ENCODE data around the gene ABCC10. TPM values are rescaled to one million over a fixed set of nuclear protein-coding genes. Genes with fewer than 3 reads are reported as not detected.
"Not testable (repeated sequence)": the region's sequence is repeated elsewhere in the genome, so short reads cannot be mapped to it uniquely, and the experiment has no call there.

ABCC10 gene
- total and polyA plus RNA-seq, 4 donors = 1.4 to 35.1 (median 25.0) TPM

DNA sequence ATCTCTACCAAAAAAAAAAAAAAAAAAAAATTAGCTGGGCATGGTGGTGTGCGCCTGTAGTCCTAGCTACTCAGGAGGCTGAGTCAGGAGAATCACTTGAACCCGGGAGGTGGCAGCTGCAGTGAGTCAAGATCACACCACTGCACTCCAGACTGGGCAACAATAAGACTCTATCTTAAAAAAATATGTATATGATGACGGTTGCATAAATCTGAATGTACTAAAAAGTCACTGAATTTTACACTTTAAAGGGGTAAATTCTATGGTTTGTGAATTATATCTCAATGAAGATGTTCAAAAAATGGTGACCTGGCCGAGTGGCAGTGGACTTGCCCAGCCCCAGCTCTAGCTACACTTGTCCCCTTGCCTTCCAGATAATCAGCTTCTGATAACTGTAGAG lies 10.4 kb upstream of the ABCC10 start:
- Histone ChIP-seq H3K36me3 (ENCODE audit: control insufficient read depth in 1 of 2, insufficient read depth in 2 of 2, low read length in 1 of 2) (no peaks in the 10 kb centered on the region), H3K4me1 (ENCODE audit: control insufficient read depth in 1 of 2, insufficient read depth in 2 of 2, low read length in 2 of 2) (no peaks in the 10 kb centered on the region), H3K9me3 (ENCODE audit: control insufficient read depth, low read length) (no peaks in the 10 kb centered on the region), H3K27me3 (ENCODE audit: control insufficient read depth in 1 of 2, insufficient read depth in 2 of 2, low read length in 1 of 2) (no peaks in the 10 kb centered on the region), H3K4me3 (ENCODE audit: low read length in 2 of 2) (no peak overlapping the region), H3K27ac (ENCODE audit: low read depth in 1 of 2, low read length in 2 of 2) (no peak overlapping the region)
- no peak for DNase-seq
- WGBS, 2 donors = 59 to 62% methylated on average over 4 of the region's 4 CpGs
- no peak for ATAC-seq (ENCODE audit: low FRiP score)
- intact Hi-C loops (cut with DNase I) = no loop called here

DNA sequence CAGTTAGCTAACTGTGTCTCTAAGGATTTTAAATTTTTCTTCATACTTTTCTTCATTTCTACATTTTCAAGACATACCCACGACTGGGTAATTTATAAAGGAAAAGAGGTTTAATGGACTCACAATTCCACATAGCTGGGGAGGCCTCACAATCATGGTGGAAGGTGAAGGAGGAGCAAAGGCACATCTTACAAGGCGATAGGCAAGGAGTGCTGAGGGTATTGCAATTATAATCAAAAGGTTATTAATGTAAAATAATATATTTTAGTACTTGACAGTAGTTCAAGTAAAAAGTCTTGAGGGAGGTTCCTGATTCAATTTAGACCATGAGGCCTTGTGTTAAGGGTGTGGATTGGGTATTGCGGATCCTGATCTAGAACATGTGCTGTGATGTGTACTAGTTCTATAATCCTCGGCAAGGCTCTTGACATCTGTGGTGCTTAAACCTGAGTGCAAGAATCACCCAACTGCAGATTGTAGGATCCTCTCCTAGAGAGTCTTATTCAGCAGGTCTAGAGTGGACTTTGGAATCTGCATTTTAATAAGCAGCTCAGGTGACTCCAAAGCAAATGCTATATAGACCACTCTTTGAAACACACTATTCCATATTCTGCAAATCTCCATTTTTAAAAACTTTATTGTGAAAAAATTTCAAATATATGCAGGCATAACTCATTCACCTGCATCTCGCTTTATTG lies 7.2 kb upstream of the ABCC10 start:
- Histone ChIP-seq H3K36me3 (ENCODE audit: control insufficient read depth in 1 of 2, insufficient read depth in 2 of 2, low read length in 1 of 2) (no peaks in the 10 kb centered on the region), H3K27ac (ENCODE audit: low read depth in 1 of 2, low read length in 2 of 2) (no peak overlapping the region), H3K9me3 (ENCODE audit: control insufficient read depth, low read length) (no peaks in the 10 kb centered on the region), H3K4me3 (ENCODE audit: low read length in 2 of 2) (no peak overlapping the region), H3K27me3 (ENCODE audit: control insufficient read depth in 1 of 2, insufficient read depth in 2 of 2, low read length in 1 of 2) (no peaks in the 10 kb centered on the region), H3K4me1 (ENCODE audit: control insufficient read depth in 1 of 2, insufficient read depth in 2 of 2, low read length in 2 of 2) (no peaks in the 10 kb centered on the region)
- intact Hi-C loops (cut with DNase I) = no loop called here
- WGBS, 2 donors = 63 to 64% methylated on average over 5 of the region's 5 CpGs
- ATAC-seq (ENCODE audit: low FRiP score) (no peak), DNase-seq (no peak)

DNA sequence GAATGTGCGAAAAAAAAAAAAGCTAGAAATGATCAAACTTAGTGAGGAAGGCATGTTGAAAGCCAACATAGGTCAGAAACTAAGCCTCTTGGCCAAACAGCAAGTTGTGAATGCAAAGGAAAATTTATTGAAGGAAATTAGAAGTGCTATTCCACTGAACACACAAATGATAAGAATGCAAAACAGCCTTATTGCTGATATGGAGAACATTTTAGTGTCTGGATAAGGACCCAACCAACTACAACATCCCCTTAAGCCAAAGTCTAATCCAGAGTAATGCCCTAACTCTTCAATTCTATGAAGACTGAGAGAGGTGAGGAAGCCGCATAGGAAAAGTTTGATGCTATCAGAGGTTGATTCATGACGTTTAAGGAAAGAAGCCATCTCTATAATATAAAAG lies 5.5 kb upstream of the ABCC10 start:
- intact Hi-C loops (cut with DNase I) = no loop called here
- H3K27me3 ChIP-seq (ENCODE audit: control insufficient read depth in 1 of 2, insufficient read depth in 2 of 2, low read length in 1 of 2) = no peaks in the 10 kb centered on the region
- no peaks in the 10 kb centered on the region for H3K36me3 ChIP-seq (ENCODE audit: control insufficient read depth in 1 of 2, insufficient read depth in 2 of 2, low read length in 1 of 2)
- no peak overlapping the region for H3K4me3 ChIP-seq (ENCODE audit: low read length in 2 of 2)
- WGBS, 2 donors = 77 to 86% methylated on average over 3 of the region's 3 CpGs
- ATAC-seq (ENCODE audit: low FRiP score) (no peak), DNase-seq (no peak)
- no peak overlapping the region for H3K27ac ChIP-seq (ENCODE audit: low read depth in 1 of 2, low read length in 2 of 2)
- H3K9me3 ChIP-seq (ENCODE audit: control insufficient read depth, low read length) = no peaks in the 10 kb centered on the region
- H3K4me1 ChIP-seq (ENCODE audit: control insufficient read depth in 1 of 2, insufficient read depth in 2 of 2, low read length in 2 of 2) = no peaks in the 10 kb centered on the region

DNA sequence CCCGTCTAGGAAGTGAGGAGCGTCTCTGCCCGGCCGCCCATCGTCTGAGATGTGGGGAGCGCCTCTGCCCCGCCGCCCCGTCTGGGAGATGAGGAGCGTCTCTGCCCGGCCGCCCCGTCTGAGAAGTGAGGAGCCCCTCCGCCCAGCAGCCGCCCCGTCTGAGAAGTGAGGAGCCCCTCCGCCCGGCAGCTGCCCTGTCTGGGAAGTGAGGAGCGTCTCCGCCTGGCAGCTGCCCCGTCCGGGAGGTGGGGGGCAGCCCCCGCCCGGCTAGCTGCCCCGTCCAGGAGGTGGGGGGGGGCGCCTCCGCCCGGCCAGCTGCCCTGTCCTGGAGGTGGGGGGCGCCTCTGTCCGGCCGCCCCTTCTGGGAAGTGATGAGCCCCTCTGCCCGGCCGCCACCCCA lies 2.3 kb upstream of the ABCC10 start:
- H3K4me3 ChIP-seq (ENCODE audit: low read length in 2 of 2); H3K9me3 ChIP-seq (ENCODE audit: control insufficient read depth, low read length); DNase-seq; intact Hi-C loops (cut with DNase I); H3K27me3 ChIP-seq (ENCODE audit: control insufficient read depth in 1 of 2, insufficient read depth in 2 of 2, low read length in 1 of 2); ATAC-seq (ENCODE audit: low FRiP score); H3K4me1 ChIP-seq (ENCODE audit: control insufficient read depth in 1 of 2, insufficient read depth in 2 of 2, low read length in 2 of 2); H3K27ac ChIP-seq (ENCODE audit: low read depth in 1 of 2, low read length in 2 of 2); H3K36me3 ChIP-seq (ENCODE audit: control insufficient read depth in 1 of 2, insufficient read depth in 2 of 2, low read length in 1 of 2): not testable (repeated sequence)
- 94 to 95% methylated on average over 22 to 33 of the region's 33 CpGs for WGBS, 2 donors

DNA sequence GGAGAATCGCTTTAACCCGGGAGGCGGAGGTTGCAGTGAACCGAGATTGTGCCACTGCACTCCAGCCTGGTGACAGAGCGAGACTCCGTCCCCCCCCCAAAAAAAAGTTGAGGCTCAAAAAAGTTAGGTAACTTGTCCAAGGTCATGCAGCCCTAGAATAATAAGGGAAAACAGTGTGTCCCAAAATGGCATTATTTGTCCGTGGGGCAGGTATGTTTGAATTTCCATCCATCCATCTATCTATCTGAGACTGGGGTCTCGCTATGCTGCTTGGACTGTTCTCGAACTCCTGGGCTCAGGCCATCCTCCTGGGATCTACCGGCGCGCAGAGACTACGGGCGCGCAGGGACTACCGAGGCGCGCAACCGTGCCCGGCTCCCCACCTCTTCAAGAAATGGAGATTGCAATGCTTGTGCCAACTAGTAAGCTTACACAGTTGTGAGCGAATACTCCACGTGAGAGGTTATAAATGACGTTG lies 374 bp upstream of the ABCC10 start:
- Histone ChIP-seq H3K36me3 (ENCODE audit: control insufficient read depth in 1 of 2, insufficient read depth in 2 of 2, low read length in 1 of 2) (no peaks in the 10 kb centered on the region), H3K27ac (ENCODE audit: low read depth in 1 of 2, low read length in 2 of 2) (peak overlapping the region in 1 of 2 donors; percentile 25), H3K27me3 (ENCODE audit: control insufficient read depth in 1 of 2, insufficient read depth in 2 of 2, low read length in 1 of 2) (no peaks in the 10 kb centered on the region), H3K4me1 (ENCODE audit: control insufficient read depth in 1 of 2, insufficient read depth in 2 of 2, low read length in 2 of 2) (no peaks in the 10 kb centered on the region), H3K4me3 (ENCODE audit: low read length in 2 of 2) (peak overlapping the region; percentile 12 to 61), H3K9me3 (ENCODE audit: control insufficient read depth, low read length) (no peaks in the 10 kb centered on the region)
- 26 to 27% methylated on average over 23 of the region's 23 CpGs for WGBS, 2 donors
- intact Hi-C loops (cut with DNase I) = no loop called here
- DNase-seq (no peak), ATAC-seq (ENCODE audit: low FRiP score) (no peak)

DNA sequence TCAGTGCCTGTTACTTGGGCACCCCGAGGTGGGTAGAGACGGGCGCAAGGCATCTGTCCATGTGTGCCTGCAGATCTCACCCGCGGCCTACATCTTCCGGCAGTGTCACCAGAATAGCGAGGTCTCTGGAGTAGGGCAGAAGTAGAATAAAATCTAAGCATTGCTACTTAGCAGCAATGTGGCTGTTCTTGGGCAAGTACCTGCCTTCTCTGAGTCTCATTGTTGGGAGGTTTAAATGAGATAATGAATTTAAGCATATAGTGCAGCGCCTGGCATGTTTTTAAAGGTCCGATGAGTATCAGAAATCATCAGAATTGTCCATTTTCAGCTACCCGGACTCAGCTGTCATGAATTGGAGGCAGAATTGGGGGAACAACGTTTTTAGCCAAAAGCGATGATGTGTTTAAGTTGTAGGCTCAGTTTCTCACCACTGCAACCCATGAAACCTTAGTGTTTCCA lies 800 bp downstream of the ABCC10 start:
- no peaks in the 10 kb centered on the region for H3K36me3 ChIP-seq (ENCODE audit: control insufficient read depth in 1 of 2, insufficient read depth in 2 of 2, low read length in 1 of 2)
- no peaks in the 10 kb centered on the region for H3K4me1 ChIP-seq (ENCODE audit: control insufficient read depth in 1 of 2, insufficient read depth in 2 of 2, low read length in 2 of 2)
- no peak for DNase-seq
- peak overlapping the region in 1 of 2 donors; percentile 24 for H3K27ac ChIP-seq (ENCODE audit: low read depth in 1 of 2, low read length in 2 of 2)
- no peaks in the 10 kb centered on the region for H3K27me3 ChIP-seq (ENCODE audit: control insufficient read depth in 1 of 2, insufficient read depth in 2 of 2, low read length in 1 of 2)
- intact Hi-C loops (cut with DNase I) = no loop called here
- H3K4me3 ChIP-seq (ENCODE audit: low read length in 2 of 2) = peak overlapping the region; percentile 61 to 62
- no peaks in the 10 kb centered on the region for H3K9me3 ChIP-seq (ENCODE audit: control insufficient read depth, low read length)
- 10 to 12% methylated on average over 12 of the region's 12 CpGs for WGBS, 2 donors
- ATAC-seq (ENCODE audit: low FRiP score) = no peak

DNA sequence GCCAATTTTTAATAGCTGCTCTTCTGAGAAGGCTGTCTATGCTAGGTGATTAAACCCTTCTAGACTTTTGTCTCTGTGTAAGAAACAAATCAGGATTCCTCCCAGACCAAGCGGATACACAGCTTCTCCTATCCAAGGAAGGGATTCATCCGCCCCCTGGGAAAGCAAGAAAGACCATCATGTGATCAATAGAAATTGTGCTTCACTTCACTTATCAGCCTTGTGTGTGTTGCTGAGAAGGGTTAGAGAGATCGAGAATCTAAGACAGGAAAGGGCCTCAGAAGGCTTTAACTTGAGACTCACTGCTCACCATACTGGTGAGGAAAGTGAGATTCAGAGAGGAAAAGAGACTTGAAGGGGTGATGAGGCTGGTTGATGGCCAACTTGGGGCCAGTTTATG lies 1.5 kb downstream of the ABCC10 start:
- intact Hi-C loops (cut with DNase I) = no loop called here
- no peak for ATAC-seq (ENCODE audit: low FRiP score)

DNA sequence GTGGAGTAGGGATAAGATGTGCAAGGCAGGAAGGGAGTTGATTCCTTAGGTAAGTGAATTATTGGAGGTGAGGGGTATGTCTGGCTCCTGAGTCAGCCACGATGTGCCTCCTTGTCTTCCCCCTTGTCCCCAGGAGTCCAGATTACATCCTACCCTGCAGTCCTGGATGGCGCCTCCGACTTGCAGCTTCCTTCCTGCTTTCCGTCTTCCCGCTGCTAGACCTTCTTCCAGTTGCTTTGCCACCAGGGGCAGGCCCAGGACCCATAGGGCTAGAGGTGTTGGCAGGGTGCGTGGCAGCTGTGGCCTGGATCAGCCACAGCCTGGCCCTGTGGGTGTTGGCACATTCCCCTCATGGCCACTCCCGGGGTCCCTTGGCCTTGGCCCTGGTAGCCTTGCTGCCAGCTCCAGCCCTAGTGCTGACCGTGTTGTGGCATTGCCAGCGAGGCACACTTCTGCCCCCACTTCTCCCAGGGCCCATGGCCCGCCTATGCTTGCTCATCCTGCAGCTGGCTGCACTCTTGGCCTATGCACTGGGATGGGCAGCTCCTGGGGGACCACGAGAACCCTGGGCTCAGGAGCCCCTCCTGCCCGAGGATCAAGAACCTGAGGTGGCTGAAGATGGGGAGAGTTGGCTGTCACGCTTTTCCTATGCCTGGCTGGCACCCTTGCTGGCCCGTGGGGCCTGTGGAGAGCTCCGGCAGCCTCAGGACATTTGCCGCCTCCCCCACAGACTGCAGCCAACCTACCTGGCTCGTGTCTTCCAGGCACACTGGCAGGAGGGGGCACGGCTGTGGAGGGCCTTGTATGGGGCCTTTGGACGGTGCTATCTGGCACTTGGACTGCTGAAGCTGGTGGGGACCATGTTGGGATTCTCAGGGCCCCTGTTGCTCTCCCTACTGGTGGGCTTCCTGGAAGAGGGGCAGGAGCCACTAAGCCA lies 4.9 kb downstream of the ABCC10 start:
- H3K4me1 ChIP-seq (ENCODE audit: control insufficient read depth in 1 of 2, insufficient read depth in 2 of 2, low read length in 2 of 2) = peaks cover 0 to 6% of the 10 kb centered on the region in 2 donors
- 90 to 91% methylated on average over 19 of the region's 19 CpGs for WGBS, 2 donors
- ATAC-seq (ENCODE audit: low FRiP score) = no peak
- intact Hi-C loops (cut with DNase I) = no loop called here
- no peaks in the 10 kb centered on the region for H3K36me3 ChIP-seq (ENCODE audit: control insufficient read depth in 1 of 2, insufficient read depth in 2 of 2, low read length in 1 of 2)
- H3K9me3 ChIP-seq (ENCODE audit: control insufficient read depth, low read length) = no peaks in the 10 kb centered on the region
- H3K27ac ChIP-seq (ENCODE audit: low read depth in 1 of 2, low read length in 2 of 2) = no peak overlapping the region
- H3K4me3 ChIP-seq (ENCODE audit: low read length in 2 of 2) = no peak overlapping the region
- peak in 1 of 2 donors; percentile 57 for DNase-seq
- no peaks in the 10 kb centered on the region for H3K27me3 ChIP-seq (ENCODE audit: control insufficient read depth in 1 of 2, insufficient read depth in 2 of 2, low read length in 1 of 2)

More for the DNA sequence above, 1.5 kb downstream of the ABCC10 start:
- H3K27ac ChIP-seq (ENCODE audit: low read depth in 1 of 2, low read length in 2 of 2) = no peak overlapping the region
- no peaks in the 10 kb centered on the region for H3K9me3 ChIP-seq (ENCODE audit: control insufficient read depth, low read length)
- 93 to 96% methylated on average over 3 of the region's 3 CpGs for WGBS, 2 donors
- peak overlapping the region in 1 of 2 donors; percentile 61 for H3K4me3 ChIP-seq (ENCODE audit: low read length in 2 of 2)
- no peaks in the 10 kb centered on the region for H3K36me3 ChIP-seq (ENCODE audit: control insufficient read depth in 1 of 2, insufficient read depth in 2 of 2, low read length in 1 of 2)
- H3K4me1 ChIP-seq (ENCODE audit: control insufficient read depth in 1 of 2, insufficient read depth in 2 of 2, low read length in 2 of 2) = no peaks in the 10 kb centered on the region
- DNase-seq = peak in 1 of 2 donors; percentile 3
- no peaks in the 10 kb centered on the region for H3K27me3 ChIP-seq (ENCODE audit: control insufficient read depth in 1 of 2, insufficient read depth in 2 of 2, low read length in 1 of 2)

Measured in aorta (tissue), 5 donors.